Retinal pigment epithelial cell (primary cell): ENCODE data around the gene GRM1.

Source experiments
- DNase-seq: peaks from one replicate; pipeline ENCODE4 v3.0.0-alpha.2; 2010; ENCODE audit warnings: low read depth
- H3K4me3 ChIP-seq: 2 replicates; pipeline ENCODE4 v1.5.1; 2011; ENCODE audit warnings: mild to moderate bottlenecking, low read length, control low read depth, moderate library complexity
- TF ChIP-seq, protein P1 (sequence below): conservative IDR thresholded peaks from 2 replicates; pipeline ENCODE4 v1.5.1; 2011; ENCODE audit warnings: low read depth, low read length, control low read depth, inconsistent platforms

The GRM1 gene

DNA sequence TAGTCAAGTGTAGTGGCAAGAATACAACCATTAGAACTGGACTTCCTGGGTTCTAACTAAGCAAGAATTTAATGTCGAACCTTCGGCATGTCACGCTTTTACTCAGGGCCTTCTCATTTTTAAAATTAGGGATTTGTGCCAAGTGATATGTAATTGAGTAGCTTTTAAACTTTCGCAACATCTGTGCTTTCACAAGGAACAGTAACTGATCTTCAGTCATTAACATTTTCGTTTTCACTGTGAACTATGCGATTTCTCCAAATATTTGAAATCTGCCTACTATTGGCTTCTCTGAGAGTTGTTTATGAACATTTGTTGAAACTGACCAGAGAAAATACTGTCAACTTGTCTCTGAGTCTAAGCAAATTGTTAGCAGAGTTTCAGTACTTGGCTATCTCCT lies 27.6 kb downstream of the GRM1 start:
- no peak for DNase-seq
- H3K4me3 ChIP-seq: no peak overlapping the region
- TF ChIP-seq, protein P1, sequence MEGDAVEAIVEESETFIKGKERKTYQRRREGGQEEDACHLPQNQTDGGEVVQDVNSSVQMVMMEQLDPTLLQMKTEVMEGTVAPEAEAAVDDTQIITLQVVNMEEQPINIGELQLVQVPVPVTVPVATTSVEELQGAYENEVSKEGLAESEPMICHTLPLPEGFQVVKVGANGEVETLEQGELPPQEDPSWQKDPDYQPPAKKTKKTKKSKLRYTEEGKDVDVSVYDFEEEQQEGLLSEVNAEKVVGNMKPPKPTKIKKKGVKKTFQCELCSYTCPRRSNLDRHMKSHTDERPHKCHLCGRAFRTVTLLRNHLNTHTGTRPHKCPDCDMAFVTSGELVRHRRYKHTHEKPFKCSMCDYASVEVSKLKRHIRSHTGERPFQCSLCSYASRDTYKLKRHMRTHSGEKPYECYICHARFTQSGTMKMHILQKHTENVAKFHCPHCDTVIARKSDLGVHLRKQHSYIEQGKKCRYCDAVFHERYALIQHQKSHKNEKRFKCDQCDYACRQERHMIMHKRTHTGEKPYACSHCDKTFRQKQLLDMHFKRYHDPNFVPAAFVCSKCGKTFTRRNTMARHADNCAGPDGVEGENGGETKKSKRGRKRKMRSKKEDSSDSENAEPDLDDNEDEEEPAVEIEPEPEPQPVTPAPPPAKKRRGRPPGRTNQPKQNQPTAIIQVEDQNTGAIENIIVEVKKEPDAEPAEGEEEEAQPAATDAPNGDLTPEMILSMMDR: no peak

- TF ChIP-seq, protein P1: no peak
- no peak for DNase-seq
- no peak overlapping the region for H3K4me3 ChIP-seq
These were observed 36.8 kb downstream of the GRM1 start for GRCh38 chr6:146065690-146066089.

GRCh38 chr6:146066506-146066905 lies 37.6 kb downstream of the GRM1 start:
- DNase-seq: no peak

GRCh38 chr6:146071781-146072180 lies 42.9 kb downstream of the GRM1 start:
- TF ChIP-seq, protein P1: no peak
- DNase-seq: peak; percentile 2
- no peak overlapping the region for H3K4me3 ChIP-seq

More at GRCh38 chr6:146066506-146066905, 37.6 kb downstream of the GRM1 start:
- no peak overlapping the region for H3K4me3 ChIP-seq
- TF ChIP-seq, protein P1: no peak

GRCh38 chr6:146077992-146078391 lies 49.1 kb downstream of the GRM1 start:
- TF ChIP-seq, protein P1: no peak
- no peak overlapping the region for H3K4me3 ChIP-seq
- DNase-seq: no peak

- no peak overlapping the region for H3K4me3 ChIP-seq
- DNase-seq: no peak
- TF ChIP-seq, protein P1: no peak
These were observed 58.5 kb downstream of the GRM1 start for GRCh38 chr6:146087386-146087785.

DNA sequence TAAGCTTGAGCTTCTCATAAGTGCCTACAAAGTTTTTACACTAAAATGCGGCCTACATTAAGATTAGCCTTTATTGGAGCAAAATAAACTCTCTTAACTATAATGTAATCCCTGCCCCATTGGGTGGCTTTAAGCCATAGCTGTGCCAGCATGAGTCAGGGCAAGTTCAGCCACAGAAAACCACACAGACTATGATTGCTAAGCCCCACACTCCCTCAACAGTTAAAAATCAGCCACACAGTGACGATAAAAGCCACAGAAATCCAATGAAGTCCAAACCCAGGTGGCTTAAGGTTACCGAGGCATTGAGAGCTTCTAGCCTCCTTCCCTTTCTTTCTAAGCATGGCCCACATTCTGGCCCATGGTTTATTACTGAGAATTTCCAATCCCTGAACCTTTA lies 61.6 kb downstream of the GRM1 start:
- TF ChIP-seq, protein P1: no peak
- peak; percentile 89 for DNase-seq

More for the DNA sequence above, 61.6 kb downstream of the GRM1 start:
- H3K4me3 ChIP-seq: no peak overlapping the region
